Right lobe of liver (tissue), 6 donors: ENCODE results near the gene AGA. TPM values are rescaled to one million over a fixed set of nuclear protein-coding genes. Genes with fewer than 3 reads are reported as not detected.

Experiments
- ATAC-seq, 4 donors: fragments of 200-7000 bp; cut with Tn5 transposase; one replicate each; pipeline ENCODE4 v1.9.1; 2020; ENCODE audit warnings: mild to moderate bottlenecking in 4 of 4, moderate library complexity in 4 of 4
- DNase-seq, 3 donors: peaks; one replicate each; pipeline ENCODE4 v3.0.0-alpha.2; 2020
- H3K27ac ChIP-seq, 3 donors: fragments of 200-600 bp; one replicate each; pipeline ENCODE4 v1.8.0; 2022
- H3K27me3 ChIP-seq, 2 donors: fragments of 200-600 bp; one replicate each; pipeline ENCODE4 v1.8.0; 2022
- H3K36me3 ChIP-seq, 4 donors: fragments of 200-600 bp; sonication (generic) in 1 of 4; one replicate each; pipeline versions ENCODE4 v1.5.1 to v1.8.0; 2017 to 2022; ENCODE audit warnings: control low read depth in 1 of 4
- H3K4me1 ChIP-seq, 4 donors: fragments of 200-600 bp; sonication (generic) in 1 of 4; one replicate each; pipeline versions ENCODE4 v1.5.1 to v1.8.0; 2017 to 2022; ENCODE audit warnings: control low read depth in 1 of 4
- H3K4me3 ChIP-seq, 3 donors: fragments of 200-600 bp; one replicate each; pipeline ENCODE4 v1.8.0; 2022
- H3K9me3 ChIP-seq, 4 donors: fragments of 200-600 bp; sonication (generic) in 1 of 4; one replicate each; pipeline versions ENCODE4 v1.5.1 to v1.8.0; 2017 to 2022; ENCODE audit warnings: control low read depth in 1 of 4
- CTCF ChIP-seq, 4 donors: fragments of 200-600 bp in 3 of 4; fragments of 450-650 bp in 1 of 4; IDR thresholded peaks; one replicate each; pipeline versions ENCODE4 v1.5.1 to v1.8.0; 2016 to 2022; ENCODE audit warnings: antibody characterized with exemption in 4 of 4, mild to moderate bottlenecking in 2 of 4
- POLR2A ChIP-seq: fragments of 450-650 bp; IDR thresholded peaks from one replicate; pipeline ENCODE4 v1.6.1; 2017; ENCODE audit warnings: antibody characterized with exemption, mild to moderate bottlenecking
- WGBS: methylation state at CpG from one replicate; pipeline ENCODE4 v1.1.6; 2018; ENCODE audit warnings: low coverage, low lambda C conversion rate; ENCODE audit not compliant: insufficient coverage; ENCODE audit errors: missing lambda C conversion rate; 5-methylcytosine and 5-hydroxymethylcytosine counted together
- intact Hi-C, 2 donors: fragments of 100-400 bp; cut with DNase I; formaldehyde crosslinking; loops; one replicate each; pipeline versions ENCODE4 v1.11.2 to v1.14.1; 2022
- total RNA-seq, 6 experiments: library from RNA; depleted of rRNA in 2 of 6; stranded (reverse); fragments of >200 nt in 2 of 6; fragmentation: NEBNext Ultra II Directional in 3 of 6; extraction: Animal tissue kit (Norgen Biotek cat#: 25700) in 3 of 6; gene quantifications; one replicate each; pipeline versions ENCODE4 v1.1.0 to v1.2.4, GENCODE V29; 2016 to 2023
- donor health status: DM: no; HTN: yes; CAD: no.
- donor health status: DM: no; HTN: no; CAD: no.
- donor health status: DM: no; HTN: no; CAD: no.
- donor health status: DM: no; HTN: yes; CAD: no.
- donor health status: DM: no; HTN: yes; CAD: no.

Gene AGA
- total RNA-seq, 6 experiments from 2014 or later: 15.9 to 26.8 (median 21.5) TPM

GRCh38 chr4:177464026-177464425 lies 21.8 kb upstream of the AGA start:
- TF ChIP-seq POLR2A (no peak), CTCF (IDR thresholded peaks at IDR 0.05) (no peak)
- Histone ChIP-seq H3K9me3 (no peaks in the 10 kb centered on the region), H3K4me1 (no peaks in the 10 kb centered on the region), H3K27ac (no peak overlapping the region), H3K27me3 (no peaks in the 10 kb centered on the region), H3K4me3 (no peak overlapping the region), H3K36me3 (no peaks in the 10 kb centered on the region)
- intact Hi-C loops: no loop called here
- ATAC-seq (no peak), DNase-seq (no peak)
- 95% methylated on average over 3 of the region's 4 CpGs for whole genome bisulfite sequencing

GRCh38 chr4:177461606-177462005 lies 19.4 kb upstream of the AGA start:
- no peak for ATAC-seq
- intact Hi-C loops: no loop called here
- DNase-seq: no peak
- 79% methylated on average over 5 of the region's 5 CpGs for WGBS
- Histone ChIP-seq H3K9me3 (no peaks in the 10 kb centered on the region), H3K27me3 (no peaks in the 10 kb centered on the region), H3K27ac (no peak overlapping the region), H3K4me3 (no peak overlapping the region), H3K36me3 (no peaks in the 10 kb centered on the region), H3K4me1 (no peaks in the 10 kb centered on the region)
- TF ChIP-seq CTCF (IDR thresholded peaks at IDR 0.05): no peak
- TF ChIP-seq POLR2A: no peak

GRCh38 chr4:177460460-177460859 lies 18.2 kb upstream of the AGA start:
- H3K27ac ChIP-seq: no peak overlapping the region
- WGBS: 76% methylated on average over 2 of the region's 2 CpGs
- H3K27me3 ChIP-seq: no peaks in the 10 kb centered on the region
- no peaks in the 10 kb centered on the region for H3K9me3 ChIP-seq
- no peak for DNase-seq
- no peak for TF ChIP-seq POLR2A
- no peak for TF ChIP-seq CTCF (IDR thresholded peaks at IDR 0.05)
- no peak for ATAC-seq
- no peaks in the 10 kb centered on the region for H3K36me3 ChIP-seq
- intact Hi-C loops: no loop called here
- no peaks in the 10 kb centered on the region for H3K4me1 ChIP-seq
- no peak overlapping the region for H3K4me3 ChIP-seq

- no peaks in the 10 kb centered on the region for H3K27me3 ChIP-seq
- TF ChIP-seq POLR2A: no peak
- no peak for TF ChIP-seq CTCF (IDR thresholded peaks at IDR 0.05)
- ATAC-seq (no peak), DNase-seq (no peak)
- no peaks in the 10 kb centered on the region for H3K36me3 ChIP-seq
- no peak overlapping the region for H3K27ac ChIP-seq
- H3K4me3 ChIP-seq: no peak overlapping the region
- intact Hi-C loops: no loop called here
- no peaks in the 10 kb centered on the region for H3K4me1 ChIP-seq
- H3K9me3 ChIP-seq: no peaks in the 10 kb centered on the region
- WGBS: 72% methylated on average over 6 of the region's 6 CpGs
These were observed 13.3 kb upstream of the AGA start for GRCh38 chr4:177455561-177455970.

- no peaks in the 10 kb centered on the region for H3K9me3 ChIP-seq
- H3K27ac ChIP-seq: no peak overlapping the region
- H3K27me3 ChIP-seq: no peaks in the 10 kb centered on the region
- intact Hi-C loops: no loop called here
- no peak for ATAC-seq
- no peak for TF ChIP-seq POLR2A
- TF ChIP-seq CTCF (IDR thresholded peaks at IDR 0.05): no peak
- H3K4me3 ChIP-seq: no peak overlapping the region
- no peaks in the 10 kb centered on the region for H3K36me3 ChIP-seq
- no peak for DNase-seq
- H3K4me1 ChIP-seq: no peaks in the 10 kb centered on the region
These were observed 10.9 kb upstream of the AGA start for GRCh38 chr4:177453116-177453515.
